A549 (cell line): ENCODE data around the gene MEAF6. TPM values are rescaled to one million over a fixed set of nuclear protein-coding genes. Genes with fewer than 3 reads are reported as not detected.

Source experiments
- ATAC-seq, 2 experiments: fragments of 200-7000 bp in 1 of 2; fragments of >200 bp in 1 of 2; cut with Nextera tagmentation in 1 of 2; cut with Tn5 transposase in 1 of 2; 3 replicates each; pipeline versions ENCODE4 v1.8.0 to v1.9.1; 2018 to 2020; ENCODE audit warnings: mild to moderate bottlenecking in 1 of 2, moderate library complexity in 1 of 2
- CTCF ChIA-PET: fragments of 300-600 bp; sonication (Branson Sonifier 250); formaldehyde crosslinking; extraction: SDS; loops from one replicate; lab custom pipeline; 2021; ENCODE audit warnings: antibody characterized with exemption, inconsistent platforms; lab: Yijun Ruan, JAX
- POLR2A ChIA-PET: fragments of 350-600 bp; formaldehyde crosslinking; extraction: SDS; loops from one replicate; lab custom pipeline; 2021; ENCODE audit warnings: antibody characterized with exemption, inconsistent platforms; lab: Yijun Ruan, JAX
- DNase-seq, 2 experiments: peaks; one replicate each; pipeline versions ENCODE4 v3.0.0 to v3.0.0-alpha.2; 2011 to 2016; ENCODE audit warnings: low read depth in 1 of 2, low spot score in 1 of 2
- FAIRE-seq: peaks from 2 replicates; lab custom pipeline; 2011; peaks lifted over from hg19 to GRCh38; lab: Jason Lieb, UNC
- H3K27ac ChIP-seq, 2 experiments: fragments of >200 bp; sonication (Bioruptor Twin); formaldehyde crosslinking; 3 replicates each; pipeline ENCODE4 v1.5.1; 2016 to 2017
- H3K4me1 ChIP-seq: fragments of >200 bp; sonication (Bioruptor Twin); formaldehyde crosslinking; 3 replicates; pipeline ENCODE4 v1.6.1; 2016
- H3K4me2 ChIP-seq: fragments of >200 bp; sonication (Bioruptor Twin); formaldehyde crosslinking; 3 replicates; pipeline ENCODE4 v1.6.1; 2016
- H3K4me3 ChIP-seq: fragments of >200 bp; sonication (Bioruptor Twin); formaldehyde crosslinking; 3 replicates; pipeline ENCODE4 v1.5.1; 2016
- H3K9me3 ChIP-seq: fragments of >200 bp; sonication (Bioruptor Twin); formaldehyde crosslinking; 3 replicates; pipeline ENCODE4 v1.6.1; 2016
- CEBPB ChIP-seq, 2 experiments: fragments of >200 bp in 1 of 2; sonication (Bioruptor Twin) in 1 of 2; formaldehyde crosslinking in 1 of 2; IDR thresholded peaks; 2 replicates each; pipeline ENCODE4 v1.6.1; 2012 to 2016
- CHD2 ChIP-seq: fragments of 150-350 bp; IDR thresholded peaks from 2 replicates; pipeline ENCODE4 v1.6.1; 2014; ENCODE audit warnings: low read length; ENCODE audit not compliant: partially characterized antibody
- CHD4 ChIP-seq: fragments of 200-600 bp; sonication (generic); IDR thresholded peaks from 2 replicates; pipeline ENCODE4 v1.6.1; 2016; ENCODE audit warnings: antibody characterized with exemption, mild to moderate bottlenecking, borderline replicate concordance
- ELK1 ChIP-seq: fragments of 150-350 bp; IDR thresholded peaks from 2 replicates; pipeline ENCODE4 v1.6.1; 2014; ENCODE audit warnings: low read depth, mild to moderate bottlenecking, low read length
- FOSB ChIP-seq: fragments of 250-450 bp; sonication (Bioruptor Pico); IDR thresholded peaks from 2 replicates; pipeline ENCODE4 v1.5.0; 2020; ENCODE audit warnings: mild to moderate bottlenecking, moderate library complexity
- JUN ChIP-seq, 2 experiments: fragments of >200 bp; sonication (Bioruptor Twin); formaldehyde crosslinking; IDR thresholded peaks; 2 replicates in 1 of 2; 3 replicates in 1 of 2; pipeline ENCODE4 v1.6.1; 2016 to 2017
- PBX3 ChIP-seq: IDR thresholded peaks from 2 replicates; pipeline ENCODE4 v1.6.1; 2012
- PHF8 ChIP-seq: fragments of 200-600 bp; sonication (generic); IDR thresholded peaks from 2 replicates; pipeline ENCODE4 v1.6.1; 2016; ENCODE audit warnings: low read depth, mild to moderate bottlenecking, antibody characterized with exemption, moderate library complexity, borderline replicate concordance
- POLR2A ChIP-seq: IDR thresholded peaks from 2 replicates; pipeline ENCODE4 v1.6.1; 2012; ENCODE audit warnings: mild to moderate bottlenecking, low read length
- POLR2AphosphoS2 ChIP-seq: conservative IDR thresholded peaks from 2 replicates; pipeline ENCODE4 v1.6.1; 2012; ENCODE audit warnings: low read length, improper control_type of control experiment, inconsistent platforms
- RARB ChIP-seq: fragments of 250-450 bp; sonication (Bioruptor Pico); IDR thresholded peaks from 2 replicates; pipeline ENCODE4 v1.8.0; 2021; ENCODE audit warnings: mild to moderate bottlenecking, moderate library complexity
- REST ChIP-seq: fragments of 200-600 bp; sonication (generic); IDR thresholded peaks from 2 replicates; pipeline ENCODE4 v1.6.1; 2016; ENCODE audit warnings: antibody characterized with exemption, mild to moderate bottlenecking, moderate library complexity
- RNF2 ChIP-seq: fragments of 200-600 bp; sonication (generic); IDR thresholded peaks from 2 replicates; pipeline ENCODE4 v1.6.1; 2016; ENCODE audit warnings: low read depth, mild to moderate bottlenecking, antibody characterized with exemption, moderate library complexity, borderline replicate concordance
- SMC3 ChIP-seq: fragments of >200 bp; sonication (Bioruptor Twin); formaldehyde crosslinking; IDR thresholded peaks from 3 replicates; pipeline ENCODE4 v1.6.1; 2018; ENCODE audit warnings: inconsistent platforms
- TP53 ChIP-seq: fragments of 250-450 bp; sonication (Bioruptor Pico); IDR thresholded peaks from 2 replicates; pipeline ENCODE4 v1.5.0; 2021; ENCODE audit warnings: mild to moderate bottlenecking, moderate library complexity
- ZSCAN20 ChIP-seq: fragments of 250-450 bp; sonication (Bioruptor Pico); IDR thresholded peaks from 2 replicates; pipeline ENCODE4 v1.8.0; 2022; ENCODE audit warnings: mild to moderate bottlenecking, moderate library complexity
- WGBS: methylation state at CpG from one replicate; pipeline ENCODE4 v1.1.6; 2017; ENCODE audit errors: missing lambda C conversion rate; 5-methylcytosine and 5-hydroxymethylcytosine counted together
- polyA plus RNA-seq, 4 experiments: library from polyadenylated mRNA; depleted of rRNA in 3 of 4; stranded (reverse); fragments of >200 nt; fragmentation: RNase III in 1 of 4; extraction: RNeasy Plus Mini Kit Qiagen cat#74134 plus additional on column Dnase treatment in 1 of 4; gene quantifications; 2 replicates in 3 of 4; 3 replicates in 1 of 4; pipeline ENCODE4 v1.2.3, GENCODE V29; 2011 to 2017
- TF ChIP-seq, protein P1 (sequence below): IDR thresholded peaks from 2 replicates; pipeline ENCODE4 v1.6.1; 2012
- TF ChIP-seq, protein P2 (sequence below): fragments of >200 bp; sonication (Bioruptor Twin); formaldehyde crosslinking; IDR thresholded peaks from 3 replicates; pipeline ENCODE4 v1.6.1; 2016
- TF ChIP-seq, protein P3 (sequence below): fragments of 450-650 bp; IDR thresholded peaks from 2 replicates; pipeline ENCODE4 v1.6.1; 2014; ENCODE audit warnings: antibody characterized with exemption

MEAF6 gene
- polyA plus RNA-seq, 2 of the 4 experiments (the other 2 are of a cell fraction), result 39.4 to 45.4 TPM

DNA sequence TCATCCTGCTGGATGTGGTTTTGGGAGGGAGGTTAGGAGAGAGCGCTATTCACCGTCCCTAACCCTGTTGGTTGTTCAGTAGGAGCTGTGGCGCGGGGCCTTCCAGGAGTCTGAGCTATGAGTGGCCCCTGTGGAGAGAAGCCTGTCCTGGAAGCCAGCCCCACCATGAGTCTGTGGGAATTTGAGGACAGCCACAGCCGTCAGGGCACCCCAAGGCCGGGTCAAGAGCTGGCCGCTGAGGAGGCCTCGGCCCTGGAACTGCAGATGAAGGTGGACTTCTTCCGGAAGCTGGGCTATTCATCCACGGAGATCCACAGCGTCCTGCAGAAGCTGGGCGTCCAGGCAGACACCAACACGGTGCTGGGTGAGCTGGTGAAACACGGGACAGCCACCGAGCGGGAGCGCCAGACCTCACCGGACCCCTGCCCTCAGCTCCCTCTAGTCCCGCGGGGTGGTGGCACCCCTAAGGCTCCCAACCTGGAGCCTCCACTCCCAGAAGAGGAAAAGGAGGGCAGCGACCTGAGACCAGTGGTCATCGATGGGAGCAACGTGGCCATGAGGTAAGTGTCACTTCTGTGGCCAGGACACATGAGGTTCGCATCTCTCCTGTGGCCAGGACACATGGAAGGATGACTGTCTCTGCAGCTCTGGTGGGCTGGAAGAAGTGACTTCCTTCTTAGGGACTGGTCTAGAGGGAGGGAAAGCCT lies 39.0 kb downstream of the MEAF6 start:
- peak overlapping the region; percentile 88 to 100 for H3K27ac ChIP-seq
- ChIA-PET POLR2A (interaction anchor here (0.9 to 3.0 kb wide), 5 partner anchors 9 to 215 kb away, joined by 3 to 20 read pairs (median 5); partner anchors contain the start of gene MEAF6), CTCF (interaction anchor here (0.9 to 17.9 kb wide), 6 partner anchors 10 to 900 kb away, joined by 3 to 209 read pairs (median 11); partner anchors contain the start of gene MEAF6)
- H3K4me3 ChIP-seq, result peak overlapping the region; percentile 85
- WGBS, result 6% methylated on average over 7 of the region's 24 CpGs
- DNase-seq, result no peak
- 0 out of 2 replicates have a peak, but pooled peaks have one; percentile 3 for TF ChIP-seq POLR2A
- TF ChIP-seq POLR2AphosphoS2, result 0 out of 2 replicates have a peak, but pooled peaks have one; percentile 23
- TF ChIP-seq, protein P1, sequence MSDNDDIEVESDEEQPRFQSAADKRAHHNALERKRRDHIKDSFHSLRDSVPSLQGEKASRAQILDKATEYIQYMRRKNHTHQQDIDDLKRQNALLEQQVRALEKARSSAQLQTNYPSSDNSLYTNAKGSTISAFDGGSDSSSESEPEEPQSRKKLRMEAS, result peak; percentile 18; the same call in 1 of the 2 replicates
- TF ChIP-seq CEBPB (IDR thresholded peaks at IDR 0.05), result no peak
- no peaks in the 10 kb centered on the region for H3K9me3 ChIP-seq
- FAIRE-seq, result no peak
- ATAC-seq, result no peak
- peak overlapping the region; percentile 90 for H3K4me2 ChIP-seq
- H3K4me1 ChIP-seq, result peaks cover 42% of the 10 kb centered on the region

DNA sequence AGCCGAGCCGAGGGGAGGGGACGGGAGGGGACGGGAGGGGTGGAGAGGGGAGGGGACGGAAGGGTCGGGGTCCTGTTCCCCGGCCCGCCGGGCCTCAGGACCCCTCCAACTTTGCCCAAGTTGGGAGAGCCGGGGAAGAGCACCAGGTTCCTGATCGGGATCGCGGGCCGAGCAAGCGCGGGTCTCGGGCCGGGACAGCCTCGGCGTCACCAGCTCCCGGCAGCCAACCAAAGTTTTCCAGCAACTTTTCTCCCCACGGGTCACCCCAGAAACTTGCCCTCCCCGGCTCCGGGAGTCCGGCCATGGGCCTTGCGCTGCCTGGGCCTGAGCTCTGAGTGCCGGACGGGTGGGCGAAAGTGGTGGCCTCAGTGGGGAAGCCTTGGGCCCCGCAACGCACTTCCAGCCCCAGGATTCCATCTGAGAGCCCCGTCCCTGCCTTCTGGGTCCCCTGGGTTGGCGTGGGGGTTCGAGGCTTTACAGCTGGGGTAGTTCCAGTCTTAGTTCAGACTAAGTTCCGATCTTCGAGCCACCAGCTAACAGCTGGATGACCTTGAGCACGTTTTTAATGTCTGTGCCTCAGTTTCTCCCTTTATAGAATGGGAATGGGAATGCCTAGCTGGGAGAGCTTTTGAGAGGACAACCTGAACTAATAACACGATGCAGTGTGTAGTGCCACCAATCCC lies 39.7 kb downstream of the MEAF6 start:
- DNase-seq (no peak), FAIRE-seq (no peak), ATAC-seq (no peak)
- 0 out of 2 replicates have a peak, but pooled peaks have one; percentile 24 for TF ChIP-seq PHF8
- no peak for TF ChIP-seq CHD4
- TF ChIP-seq CHD2, result no peak
- TF ChIP-seq RARB (CRISPR knock-in tag), result peak; percentile 28
- TF ChIP-seq REST, result no peak
- 0 out of 2 replicates have a peak, but pooled peaks have one; percentile 17 for TF ChIP-seq FOSB
- TF ChIP-seq, protein P2, sequence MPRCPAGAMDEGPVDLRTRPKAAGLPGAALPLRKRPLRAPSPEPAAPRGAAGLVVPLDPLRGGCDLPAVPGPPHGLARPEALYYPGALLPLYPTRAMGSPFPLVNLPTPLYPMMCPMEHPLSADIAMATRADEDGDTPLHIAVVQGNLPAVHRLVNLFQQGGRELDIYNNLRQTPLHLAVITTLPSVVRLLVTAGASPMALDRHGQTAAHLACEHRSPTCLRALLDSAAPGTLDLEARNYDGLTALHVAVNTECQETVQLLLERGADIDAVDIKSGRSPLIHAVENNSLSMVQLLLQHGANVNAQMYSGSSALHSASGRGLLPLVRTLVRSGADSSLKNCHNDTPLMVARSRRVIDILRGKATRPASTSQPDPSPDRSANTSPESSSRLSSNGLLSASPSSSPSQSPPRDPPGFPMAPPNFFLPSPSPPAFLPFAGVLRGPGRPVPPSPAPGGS, result no peak; the same call in 2 of the 3 replicates
- TF ChIP-seq TP53 (CRISPR knock-in tag), result no peak
- TF ChIP-seq, protein P1, result 0 out of 2 replicates have a peak, but pooled peaks have one; percentile 21
- TF ChIP-seq JUN (IDR thresholded peaks at IDR 0.05), result peak in 1 of 2 experiments; percentile 70; a peak in 4 of 5 replicates
- TF ChIP-seq RNF2, result no peak
- TF ChIP-seq SMC3, result no peak
- TF ChIP-seq, protein P3, sequence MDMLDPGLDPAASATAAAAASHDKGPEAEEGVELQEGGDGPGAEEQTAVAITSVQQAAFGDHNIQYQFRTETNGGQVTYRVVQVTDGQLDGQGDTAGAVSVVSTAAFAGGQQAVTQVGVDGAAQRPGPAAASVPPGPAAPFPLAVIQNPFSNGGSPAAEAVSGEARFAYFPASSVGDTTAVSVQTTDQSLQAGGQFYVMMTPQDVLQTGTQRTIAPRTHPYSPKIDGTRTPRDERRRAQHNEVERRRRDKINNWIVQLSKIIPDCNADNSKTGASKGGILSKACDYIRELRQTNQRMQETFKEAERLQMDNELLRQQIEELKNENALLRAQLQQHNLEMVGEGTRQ, result no peak
- TF ChIP-seq ZSCAN20 (CRISPR knock-in tag), result no peak
- no peak for TF ChIP-seq ELK1
- no peak for TF ChIP-seq PBX3
- POLR2A ChIA-PET, result interaction anchor here (1.2 to 3.0 kb wide), 4 partner anchors 10 to 40 kb away, joined by 4 to 20 read pairs (median 6); partner anchors contain the start of gene MEAF6
- H3K4me3 ChIP-seq, result peak overlapping the region; percentile 85
- peak overlapping the region; percentile 88 to 100 for H3K27ac ChIP-seq
- no peaks in the 10 kb centered on the region for H3K9me3 ChIP-seq
- CTCF ChIA-PET, result interaction anchor here (1.2 to 17.9 kb wide), 5 partner anchors 9 to 40 kb away, joined by 3 to 209 read pairs (median 17); partner anchors contain the start of gene MEAF6
- peaks cover 42% of the 10 kb centered on the region for H3K4me1 ChIP-seq
- 0% methylated on average over 13 of the region's 38 CpGs for WGBS
- H3K4me2 ChIP-seq, result peak overlapping the region; percentile 90
